GM12878 (cell line): Measurements from ENCODE around the gene MITF. TPM values are rescaled to one million over a fixed set of nuclear protein-coding genes. Genes with fewer than 3 reads are reported as not detected.

Experiments used
- ATAC-seq: fragments of 200-7000 bp; cut with Tn5 transposase; 3 replicates; pipeline ENCODE4 v1.9.1; 2020; ENCODE audit warnings: mild to moderate bottlenecking, moderate library complexity
- BruUV-seq: library from RNA; stranded (reverse); fragments of 400-500 nt; replicated peaks from 2 replicates; lab custom pipeline; 2021; lab: Mats Ljungman, UMichigan
- CTCF ChIA-PET: fragments of 300-600 bp; sonication (Branson Sonifier 250); formaldehyde crosslinking; extraction: SDS; loops from one replicate; lab custom pipeline; 2021; ENCODE audit warnings: inconsistent platforms; lab: Yijun Ruan, JAX
- POLR2A ChIA-PET: fragments of 350-600 bp; formaldehyde crosslinking; extraction: SDS; loops from one replicate; lab custom pipeline; 2021; ENCODE audit warnings: inconsistent platforms; lab: Charles Lee
- RAD21 ChIA-PET: fragments of 300-600 bp; sonication (Branson Sonifier 250); formaldehyde crosslinking; loops from one replicate; lab custom pipeline; 2023; ENCODE audit warnings: antibody characterized with exemption; ENCODE audit not compliant: unreplicated experiment; lab: Charles Lee
- SMC1A ChIA-PET: fragments of 300-600 bp; sonication (Branson Sonifier 250); formaldehyde crosslinking; loops from one replicate; lab custom pipeline; 2023; ENCODE audit not compliant: unreplicated experiment, uncharacterized antibody; lab: Charles Lee
- DNase-seq: peaks from one replicate; pipeline ENCODE4 v3.0.0-alpha.2; 2011; ENCODE audit warnings: low read depth, low spot score
- FAIRE-seq: peaks from 3 replicates; lab custom pipeline; 2011; peaks lifted over from hg19 to GRCh38; lab: Jason Lieb, UNC
- H2AFZ ChIP-seq: 2 replicates; pipeline ENCODE4 v1.6.0; 2011; ENCODE audit warnings: low read depth, low read length, control low read depth; ENCODE audit not compliant: control insufficient read depth
- H3K27ac ChIP-seq: 2 replicates; pipeline ENCODE4 v1.5.1; 2011; ENCODE audit warnings: control low read depth; ENCODE audit not compliant: control insufficient read depth, insufficient read depth
- H3K27me3 ChIP-seq, 2 experiments: replicated peaks in 1 of 2; 2 replicates each; pipeline versions ENCODE4 v1.6.0 to v1.6.1; 2011; ENCODE audit warnings: low read length in 1 of 2; ENCODE audit not compliant: control insufficient read depth in 2 of 2, insufficient read depth in 2 of 2
- H3K36me3 ChIP-seq, 2 experiments: 2 replicates each; pipeline ENCODE4 v1.5.1; 2011; ENCODE audit warnings: low read length in 1 of 2; ENCODE audit not compliant: control insufficient read depth in 2 of 2, insufficient read depth in 2 of 2
- H3K4me1 ChIP-seq: 2 replicates; pipeline ENCODE4 v1.6.1; 2011; ENCODE audit warnings: mild to moderate bottlenecking, low read length, moderate library complexity, mixed read lengths; ENCODE audit not compliant: control insufficient read depth, insufficient read depth
- H3K4me2 ChIP-seq: 2 replicates; pipeline ENCODE4 v1.6.0; 2011; ENCODE audit warnings: control low read depth; ENCODE audit not compliant: control insufficient read depth, insufficient read depth
- H3K4me3 ChIP-seq: fragments of 200-600 bp; sonication (generic); 2 replicates; pipeline ENCODE4 v1.5.1; 2016
- H3K79me2 ChIP-seq: 2 replicates; pipeline ENCODE4 v1.6.0; 2011; ENCODE audit warnings: low read length; ENCODE audit not compliant: control insufficient read depth, insufficient read depth
- H3K9ac ChIP-seq: 2 replicates; pipeline ENCODE4 v1.8.0; 2011; ENCODE audit warnings: low read length, control low read depth, mixed read lengths; ENCODE audit not compliant: control insufficient read depth, insufficient read depth
- H3K9me3 ChIP-seq: replicated peaks from 3 replicates; pipeline ENCODE4 v1.5.1; 2011; ENCODE audit warnings: mild to moderate bottlenecking, low read length; ENCODE audit not compliant: control insufficient read depth, insufficient read depth
- H4K20me1 ChIP-seq: 2 replicates; pipeline ENCODE4 v1.6.0; 2011; ENCODE audit not compliant: control insufficient read depth, insufficient read depth
- GABPA ChIP-seq: IDR thresholded peaks from 2 replicates; pipeline ENCODE4 v1.6.1; 2014; ENCODE audit warnings: antibody characterized with exemption, low read depth, mild to moderate bottlenecking, inconsistent platforms
- IKZF1 ChIP-seq: fragments of 450-650 bp; conservative IDR thresholded peaks from 2 replicates; pipeline ENCODE4 v1.6.1; 2017; ENCODE audit warnings: antibody characterized with exemption, mild to moderate bottlenecking
- NFYB ChIP-seq: IDR thresholded peaks from 2 replicates; pipeline ENCODE4 v1.6.1; 2011; ENCODE audit warnings: low read depth, mild to moderate bottlenecking, low read length, improper control_type of control experiment, moderate library complexity; ENCODE audit not compliant: insufficient read depth
- NR2F1 ChIP-seq: fragments of 450-650 bp; conservative IDR thresholded peaks from 2 replicates; pipeline ENCODE4 v1.6.1; 2017; ENCODE audit warnings: mild to moderate bottlenecking
- POLR2A ChIP-seq: IDR thresholded peaks from 2 replicates; pipeline ENCODE4 v1.6.1; 2011; ENCODE audit warnings: low read depth, mild to moderate bottlenecking, low read length
- POLR2AphosphoS5 ChIP-seq: IDR thresholded peaks from 2 replicates; pipeline ENCODE4 v1.6.1; 2011; ENCODE audit warnings: mild to moderate bottlenecking, low read length, inconsistent platforms
- RAD51 ChIP-seq: fragments of 450-650 bp; IDR thresholded peaks from 2 replicates; pipeline ENCODE4 v1.6.1; 2016; ENCODE audit warnings: moderate library complexity, mild to moderate bottlenecking, inconsistent platforms
- ZNF274 ChIP-seq: IDR thresholded peaks from one replicate; pipeline ENCODE4 v1.8.0; 2011; ENCODE audit not compliant: insufficient read length, insufficient read depth
- ZNF384 ChIP-seq: IDR thresholded peaks from 2 replicates; pipeline ENCODE4 v1.6.1; 2012; ENCODE audit warnings: low read depth, mild to moderate bottlenecking, low read length, improper control_type of control experiment, borderline replicate concordance
- WGBS: methylation state at CpG from one replicate; pipeline ENCODE4 v1.1.6; 2016; ENCODE audit warnings: low lambda C conversion rate; ENCODE audit not compliant: insufficient replicate concordance, insufficient coverage; ENCODE audit errors: missing lambda C conversion rate; 5-methylcytosine and 5-hydroxymethylcytosine counted together
- in situ Hi-C: fragments of 300-500 bp; cut with MboI; formaldehyde crosslinking; loops from 9 replicates; pipeline ENCODE4 v1.14.3; 2018; ENCODE audit warnings: mixed read lengths
- intact Hi-C: fragments of 100-400 bp; cut with micrococcal nuclease; formaldehyde crosslinking; loops from one replicate; pipeline ENCODE4 v1.14.2; 2022; ENCODE audit not compliant: unreplicated experiment
- polyA plus RNA-seq, 11 experiments: library from polyadenylated mRNA; depleted of rRNA in 4 of 11; unstranded in 6 of 11; stranded (reverse) in 5 of 11; fragments of >200 nt; fragmentation: Nextera tagmentation in 4 of 11; fragmentation: Illumina TruSeq in 1 of 11; extraction: Ambion mirVana in 4 of 11; extraction: Trizol in 1 of 11; gene quantifications; 1 replicate in 1 of 11; 2 replicates in 10 of 11; pipeline versions ENCODE4 v1.2.1 to v1.2.3, GENCODE V29; 2011 to 2016; ENCODE audit warnings: inconsistent platforms in 2 of 11, missing spikeins in 2 of 11, low read depth in 1 of 11
- total RNA-seq, 4 experiments: library from RNA; depleted of rRNA in 3 of 4; stranded (reverse); fragments of >200 nt in 3 of 4; fragmentation: Illumina TruSeq in 1 of 4; extraction: Trizol in 1 of 4; gene quantifications; 2 replicates each; pipeline versions ENCODE4 v1.2.1 to v1.2.3, GENCODE V29; 2013 to 2021
- TF ChIP-seq, protein P1 (sequence below): fragments of 450-650 bp; formaldehyde crosslinking; IDR thresholded peaks from 2 replicates; pipeline ENCODE4 v1.4.0; 2022; ENCODE audit warnings: mild to moderate bottlenecking, moderate library complexity
- TF ChIP-seq, protein P2 (sequence below): fragments of 450-650 bp; IDR thresholded peaks from 2 replicates; pipeline ENCODE4 v1.6.1; 2016; ENCODE audit warnings: mild to moderate bottlenecking, moderate library complexity, borderline replicate concordance

The MITF gene
- total and polyA plus RNA-seq, 10 of the 15 experiments (the other 5 are each of a cell fraction or from before 2014, with no cell fraction given), result under 0.01 to 0.90 (median 0.06) TPM; not detected in 3

DNA sequence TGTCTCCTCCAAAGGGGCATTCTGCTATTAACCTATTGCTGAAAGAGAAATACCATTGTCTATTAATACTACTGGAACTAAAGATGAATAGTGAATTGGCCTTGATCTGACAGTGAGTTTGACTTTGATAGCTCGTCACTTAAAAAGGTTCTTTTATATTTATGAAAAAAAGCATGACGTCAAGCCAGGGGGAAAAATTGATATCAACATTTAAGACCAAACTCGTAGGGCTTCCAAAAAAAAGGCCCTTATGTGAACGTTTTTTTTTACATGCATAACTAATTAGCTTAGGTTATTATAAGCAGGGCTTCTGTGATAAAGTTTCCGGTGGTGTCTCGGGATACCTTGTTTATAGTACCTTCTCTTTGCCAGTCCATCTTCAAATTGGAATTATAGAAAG is 197.0 kb downstream of the MITF start:
- FAIRE-seq (no peak), DNase-seq (no peak), ATAC-seq (no peak)
- intact Hi-C loops, result no loop called here
- Histone ChIP-seq H3K27ac (no peak overlapping the region), H3K4me2 (no peak overlapping the region), H3K9me3 (no peaks in the 10 kb centered on the region), H3K79me2 (no peaks in the 10 kb centered on the region), H3K9ac (no peak overlapping the region), H2AFZ (no peak overlapping the region), H3K36me3 (no peaks in the 10 kb centered on the region), H3K27me3 (no peaks in the 10 kb centered on the region; a peak in 1 of 4 replicates), H3K4me1 (no peaks in the 10 kb centered on the region), H4K20me1 (no peaks in the 10 kb centered on the region), H3K4me3 (no peak overlapping the region)
- CTCF ChIA-PET, result interaction anchor here (0.6 kb wide), 1 partner anchor 291 kb away, joined by 4 read pairs; no protein-coding TSS in a partner anchor
- RAD21 ChIA-PET, result no interaction called here
- SMC1A ChIA-PET, result interaction anchor here (0.9 to 1.2 kb wide), 3 partner anchors 10 to 630 kb away, joined by 3 to 4 read pairs (median 3); no protein-coding TSS in a partner anchor
- in situ Hi-C loops, result loop anchor here (25.0 kb wide), 1 partner anchor 774 kb away; no protein-coding TSS in a partner anchor
- 20% methylated on average over 6 of the region's 6 CpGs for WGBS
- BruUV-seq, result no TSS peak
- no peak for TF ChIP-seq RAD51
- TF ChIP-seq POLR2A, result no peak
- no peak for TF ChIP-seq ZNF274
- no peak for TF ChIP-seq GABPA
- TF ChIP-seq POLR2AphosphoS5, result no peak
- no peak for TF ChIP-seq ZNF384
- no peak for TF ChIP-seq NR2F1
- no peak for TF ChIP-seq NFYB
- TF ChIP-seq IKZF1, result no peak
- TF ChIP-seq, protein P1, sequence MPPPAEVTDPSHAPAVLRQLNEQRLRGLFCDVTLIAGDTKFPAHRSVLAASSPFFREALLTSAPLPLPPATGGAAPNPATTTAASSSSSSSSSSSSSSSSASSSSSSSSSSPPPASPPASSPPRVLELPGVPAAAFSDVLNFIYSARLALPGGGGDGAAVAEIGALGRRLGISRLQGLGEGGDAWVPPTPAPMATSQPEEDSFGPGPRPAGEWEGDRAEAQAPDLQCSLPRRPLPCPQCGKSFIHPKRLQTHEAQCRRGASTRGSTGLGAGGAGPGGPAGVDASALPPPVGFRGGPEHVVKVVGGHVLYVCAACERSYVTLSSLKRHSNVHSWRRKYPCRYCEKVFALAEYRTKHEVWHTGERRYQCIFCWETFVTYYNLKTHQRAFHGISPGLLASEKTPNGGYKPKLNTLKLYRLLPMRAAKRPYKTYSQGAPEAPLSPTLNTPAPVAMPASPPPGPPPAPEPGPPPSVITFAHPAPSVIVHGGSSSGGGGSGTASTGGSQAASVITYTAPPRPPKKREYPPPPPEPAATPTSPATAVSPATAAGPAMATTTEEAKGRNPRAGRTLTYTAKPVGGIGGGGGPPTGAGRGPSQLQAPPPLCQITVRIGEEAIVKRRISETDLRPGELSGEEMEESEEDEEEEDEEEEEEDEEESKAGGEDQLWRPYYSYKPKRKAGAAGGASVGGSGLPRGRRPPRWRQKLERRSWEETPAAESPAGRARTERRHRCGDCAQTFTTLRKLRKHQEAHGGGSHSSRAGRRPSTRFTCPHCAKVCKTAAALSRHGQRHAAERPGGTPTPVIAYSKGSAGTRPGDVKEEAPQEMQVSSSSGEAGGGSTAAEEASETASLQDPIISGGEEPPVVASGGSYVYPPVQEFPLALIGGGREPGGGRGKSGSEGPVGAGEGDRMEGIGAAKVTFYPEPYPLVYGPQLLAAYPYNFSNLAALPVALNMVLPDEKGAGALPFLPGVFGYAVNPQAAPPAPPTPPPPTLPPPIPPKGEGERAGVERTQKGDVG, result no peak
- TF ChIP-seq, protein P2, sequence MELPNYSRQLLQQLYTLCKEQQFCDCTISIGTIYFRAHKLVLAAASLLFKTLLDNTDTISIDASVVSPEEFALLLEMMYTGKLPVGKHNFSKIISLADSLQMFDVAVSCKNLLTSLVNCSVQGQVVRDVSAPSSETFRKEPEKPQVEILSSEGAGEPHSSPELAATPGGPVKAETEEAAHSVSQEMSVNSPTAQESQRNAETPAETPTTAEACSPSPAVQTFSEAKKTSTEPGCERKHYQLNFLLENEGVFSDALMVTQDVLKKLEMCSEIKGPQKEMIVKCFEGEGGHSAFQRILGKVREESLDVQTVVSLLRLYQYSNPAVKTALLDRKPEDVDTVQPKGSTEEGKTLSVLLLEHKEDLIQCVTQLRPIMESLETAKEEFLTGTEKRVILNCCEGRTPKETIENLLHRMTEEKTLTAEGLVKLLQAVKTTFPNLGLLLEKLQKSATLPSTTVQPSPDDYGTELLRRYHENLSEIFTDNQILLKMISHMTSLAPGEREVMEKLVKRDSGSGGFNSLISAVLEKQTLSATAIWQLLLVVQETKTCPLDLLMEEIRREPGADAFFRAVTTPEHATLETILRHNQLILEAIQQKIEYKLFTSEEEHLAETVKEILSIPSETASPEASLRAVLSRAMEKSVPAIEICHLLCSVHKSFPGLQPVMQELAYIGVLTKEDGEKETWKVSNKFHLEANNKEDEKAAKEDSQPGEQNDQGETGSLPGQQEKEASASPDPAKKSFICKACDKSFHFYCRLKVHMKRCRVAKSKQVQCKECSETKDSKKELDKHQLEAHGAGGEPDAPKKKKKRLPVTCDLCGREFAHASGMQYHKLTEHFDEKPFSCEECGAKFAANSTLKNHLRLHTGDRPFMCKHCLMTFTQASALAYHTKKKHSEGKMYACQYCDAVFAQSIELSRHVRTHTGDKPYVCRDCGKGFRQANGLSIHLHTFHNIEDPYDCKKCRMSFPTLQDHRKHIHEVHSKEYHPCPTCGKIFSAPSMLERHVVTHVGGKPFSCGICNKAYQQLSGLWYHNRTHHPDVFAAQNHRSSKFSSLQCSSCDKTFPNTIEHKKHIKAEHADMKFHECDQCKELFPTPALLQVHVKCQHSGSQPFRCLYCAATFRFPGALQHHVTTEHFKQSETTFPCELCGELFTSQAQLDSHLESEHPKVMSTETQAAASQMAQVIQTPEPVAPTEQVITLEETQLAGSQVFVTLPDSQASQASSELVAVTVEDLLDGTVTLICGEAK, result no peak
- POLR2A ChIA-PET, result no interaction called here
